Fibroblast of skin of right biceps (primary cell): ENCODE measurements around the gene ITK.
A peak's percentile ranks its signal among the peaks of the same experiment; 100 is the strongest.
"Not testable (repeated sequence)": the region's sequence is repeated elsewhere in the genome, so short reads cannot be mapped to it uniquely, and the experiment has no call there.

Experiments used
- DNase-seq: peaks from one replicate; pipeline ENCODE4 v3.0.0-alpha.2; 2013

The ITK gene

DNA sequence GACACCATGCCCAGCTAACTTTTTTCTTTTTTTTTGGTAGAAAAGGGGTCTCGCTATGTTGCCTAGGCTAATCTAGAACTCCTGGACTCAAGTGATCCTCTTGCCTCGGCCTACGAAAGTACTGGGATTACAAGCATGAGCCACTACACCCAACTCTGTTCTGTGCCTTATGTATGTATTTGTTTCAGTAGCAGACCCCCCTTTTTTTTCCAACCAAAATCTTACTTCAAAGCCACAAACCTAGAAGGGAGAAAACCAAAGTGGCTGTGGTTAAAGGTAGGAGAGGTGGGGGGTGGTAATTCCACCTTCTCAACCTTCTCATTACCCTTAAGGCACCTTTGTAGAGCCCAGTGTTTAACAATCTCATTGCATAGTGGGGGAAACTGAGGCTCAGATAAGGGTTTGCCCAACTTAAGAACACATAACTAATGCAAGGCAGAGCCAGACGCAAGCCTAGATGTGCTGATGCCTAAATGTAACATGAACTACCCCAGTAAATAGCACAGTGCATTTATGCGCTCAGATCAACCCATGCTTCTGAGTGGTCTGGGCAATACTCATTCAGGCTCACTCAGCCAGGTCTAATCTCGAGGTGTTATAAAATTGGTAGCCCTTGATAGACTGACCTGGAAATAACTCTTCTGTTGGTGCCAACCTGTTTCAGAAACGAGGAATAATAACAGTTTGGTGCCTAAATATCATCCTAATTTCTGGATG lies 33.0 kb downstream of the ITK start:
- DNase-seq, result no peak

- DNase-seq, result no peak
Measured at GRCh38 chr5:157214415-157214814, 33.8 kb downstream of the ITK start.

DNA sequence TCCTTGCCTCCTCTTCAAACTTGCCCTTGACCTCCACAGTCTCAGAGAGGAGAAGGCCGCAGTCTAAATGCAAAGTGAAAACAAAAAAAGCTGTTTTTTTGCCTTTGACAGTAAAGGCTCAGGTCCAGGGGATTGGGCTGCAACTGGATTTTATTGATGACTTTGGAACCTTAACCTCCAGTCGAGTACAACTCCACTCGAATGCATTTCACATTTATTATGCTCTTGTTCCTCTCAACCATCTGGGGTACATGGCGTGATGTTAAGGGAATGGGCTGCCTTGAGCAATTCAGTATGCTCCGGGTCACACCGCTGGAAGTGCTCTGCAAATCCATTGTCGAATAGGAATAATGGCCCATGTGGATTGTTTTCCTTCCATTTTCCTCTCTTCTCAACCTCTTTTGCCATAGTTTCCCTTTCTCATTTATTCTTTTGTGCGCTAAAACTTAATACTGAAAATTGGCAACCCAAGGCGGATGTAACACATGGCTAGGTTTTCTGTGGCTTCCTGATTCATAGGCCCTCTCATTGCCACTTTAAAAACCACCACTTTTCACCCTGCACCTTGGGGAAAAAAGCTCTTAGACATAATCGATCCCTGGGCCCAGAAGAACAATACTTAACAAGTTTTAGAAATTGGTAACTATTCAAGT lies 34.3 kb downstream of the ITK start:
- no peak for DNase-seq

GRCh38 chr5:157215514-157216167 lies 35.0 kb downstream of the ITK start:
- DNase-seq, result no peak

GRCh38 chr5:157216391-157217142 lies 35.9 kb downstream of the ITK start:
- DNase-seq, result no peak

- no peak for DNase-seq
Measured at GRCh38 chr5:157217289-157218024, 36.8 kb downstream of the ITK start.

GRCh38 chr5:157219491-157220271 lies 39.0 kb downstream of the ITK start:
- peak; percentile 75 for DNase-seq

GRCh38 chr5:157221959-157222358 lies 41.3 kb downstream of the ITK start:
- no peak for DNase-seq

DNA sequence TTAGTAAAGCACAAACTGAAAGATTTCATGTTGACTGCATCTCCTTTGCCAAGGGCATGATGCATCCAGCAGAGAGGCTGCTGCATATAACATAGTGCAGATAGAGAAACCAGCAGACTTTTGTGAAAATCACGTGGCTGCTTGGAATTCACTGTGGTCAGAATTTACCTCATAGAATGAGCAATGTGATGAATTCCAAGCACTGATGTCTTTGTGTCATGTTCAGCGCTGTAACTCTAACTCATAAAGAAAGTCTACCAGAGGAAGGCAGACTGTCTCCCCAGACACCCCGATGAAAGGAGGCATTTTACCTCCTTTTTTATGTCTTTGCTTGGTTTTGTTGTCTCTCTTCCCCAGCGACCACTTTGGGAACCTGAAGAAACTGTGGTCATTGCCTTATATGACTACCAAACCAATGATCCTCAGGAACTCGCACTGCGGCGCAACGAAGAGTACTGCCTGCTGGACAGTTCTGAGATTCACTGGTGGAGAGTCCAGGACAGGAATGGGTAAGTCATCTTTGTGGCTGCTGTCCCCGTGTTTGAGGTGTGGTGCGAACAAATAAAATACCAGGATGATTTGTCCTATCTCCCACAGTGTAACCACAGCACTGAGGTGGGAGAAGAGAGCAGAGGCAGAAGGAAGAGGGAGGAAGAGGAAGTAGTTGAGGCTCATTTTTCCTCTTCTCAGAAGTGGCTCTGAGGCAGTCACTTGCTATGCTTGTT lies 42.0 kb downstream of the ITK start:
- DNase-seq, result peak; percentile 92

GRCh38 chr5:157225469-157226422 lies 45.1 kb downstream of the ITK start:
- DNase-seq, result no peak

DNA sequence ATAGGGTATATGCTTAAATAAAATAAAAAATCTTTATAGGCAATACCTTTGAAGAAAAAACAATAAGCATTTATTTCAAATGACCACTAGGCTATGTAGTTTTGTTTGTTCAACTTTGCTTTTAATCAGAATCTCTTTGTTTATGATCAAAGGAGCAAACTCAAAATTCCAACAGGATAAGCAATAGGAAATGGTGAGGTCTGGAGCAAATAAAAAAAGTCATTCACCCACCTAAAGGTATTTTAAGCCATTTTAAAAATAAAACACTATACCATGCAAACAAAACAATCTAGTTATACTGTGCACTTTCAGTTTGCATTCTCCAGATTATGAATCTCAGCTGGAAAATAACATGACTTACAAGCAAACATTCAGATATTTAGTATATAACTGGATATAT lies 50.0 kb downstream of the ITK start:
- no peak for DNase-seq

- no peak for DNase-seq
Measured at GRCh38 chr5:157232706-157233105, 52.1 kb downstream of the ITK start.

GRCh38 chr5:157233515-157233914 lies 52.9 kb downstream of the ITK start:
- DNase-seq, result no peak

GRCh38 chr5:157236423-157236822 lies 55.8 kb downstream of the ITK start:
- no peak for DNase-seq

DNA sequence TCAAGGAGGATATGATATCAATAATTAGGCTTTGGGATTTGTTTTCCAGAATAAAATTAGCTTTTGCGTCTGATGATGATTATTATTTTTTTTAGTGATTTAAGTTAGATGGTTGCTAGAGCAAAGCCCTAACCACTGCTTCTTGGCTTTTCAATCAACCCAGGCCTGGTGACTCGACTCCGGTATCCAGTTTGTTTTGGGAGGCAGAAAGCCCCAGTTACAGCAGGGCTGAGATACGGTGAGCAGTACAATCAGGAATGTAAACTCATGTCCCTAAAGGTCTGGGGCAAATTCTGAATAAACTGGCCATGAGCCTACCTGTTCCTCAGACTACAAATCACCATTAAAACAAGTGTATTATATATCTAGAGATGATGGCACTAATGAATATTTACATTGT lies 60.8 kb downstream of the ITK start:
- peak; percentile 33 for DNase-seq

GRCh38 chr5:157244704-157245103 lies 64.1 kb downstream of the ITK start:
- DNase-seq, result not testable (repeated sequence)

- peak; percentile 29 for DNase-seq
Measured at GRCh38 chr5:157245476-157245875, 64.8 kb downstream of the ITK start.

- DNase-seq, result no peak
Measured at GRCh38 chr5:157245886-157246285, 65.2 kb downstream of the ITK start.

DNA sequence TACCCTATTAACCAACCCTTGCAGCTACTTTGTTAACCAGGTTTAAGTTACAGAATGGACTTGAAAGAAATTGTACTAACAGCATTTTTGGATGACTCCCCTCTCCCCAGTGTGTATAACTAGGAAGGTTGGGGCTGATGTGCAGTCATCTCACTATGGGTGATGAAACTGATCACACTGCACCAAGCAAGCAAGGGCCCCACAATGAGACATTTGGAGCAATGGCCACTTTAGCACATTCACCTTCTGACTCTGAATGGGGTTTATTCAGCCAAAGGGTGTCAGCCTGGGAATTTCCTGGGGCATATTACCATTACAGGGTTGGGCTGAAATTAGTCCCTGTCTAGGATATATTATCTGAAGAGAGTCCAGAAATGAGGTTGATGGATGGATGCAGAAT lies 66.6 kb downstream of the ITK start:
- no peak for DNase-seq
